HG02973 (cell line): Measurements from ENCODE around the gene SRSF4.
"Not testable (repeated sequence)": the region's sequence is repeated elsewhere in the genome, so short reads cannot be mapped to it uniquely, and the experiment has no call there.

Source experiments
- ATAC-seq: cut with Tn5 transposase; IDR thresholded peaks from one replicate; pipeline ENCODE4 v1.9.1; 2021; ENCODE audit warnings: moderate library complexity; ENCODE audit not compliant: unreplicated experiment

Gene SRSF4

DNA sequence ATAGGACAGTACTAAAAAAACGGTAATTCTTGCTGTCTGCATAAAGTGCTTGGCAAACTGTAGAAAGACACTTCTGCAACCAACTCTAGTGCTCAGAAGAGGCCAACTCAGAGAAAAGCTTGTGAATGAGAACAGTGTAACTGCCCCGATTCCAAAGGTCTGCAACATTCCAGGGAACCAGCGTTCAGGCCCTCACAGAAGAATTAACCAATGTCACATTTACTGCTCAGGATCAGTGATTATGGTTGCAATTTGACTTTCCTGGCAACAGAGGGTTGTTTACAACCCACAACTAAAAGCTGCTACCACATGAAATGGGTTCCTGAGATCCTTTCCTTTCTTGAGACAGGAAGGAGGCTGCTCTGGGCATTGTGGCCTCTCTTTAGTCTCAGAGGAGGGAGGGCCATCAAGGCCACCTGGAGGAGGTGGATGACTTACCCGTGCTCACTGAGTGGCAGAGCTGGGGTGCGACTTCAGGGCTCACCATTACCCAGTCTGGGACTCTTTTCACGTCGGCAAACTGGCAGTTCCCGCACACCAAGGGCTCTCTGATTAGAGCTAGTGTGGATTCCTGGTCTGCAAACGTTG lies 15.3 kb downstream of the SRSF4 start:
- no peak for ATAC-seq

DNA sequence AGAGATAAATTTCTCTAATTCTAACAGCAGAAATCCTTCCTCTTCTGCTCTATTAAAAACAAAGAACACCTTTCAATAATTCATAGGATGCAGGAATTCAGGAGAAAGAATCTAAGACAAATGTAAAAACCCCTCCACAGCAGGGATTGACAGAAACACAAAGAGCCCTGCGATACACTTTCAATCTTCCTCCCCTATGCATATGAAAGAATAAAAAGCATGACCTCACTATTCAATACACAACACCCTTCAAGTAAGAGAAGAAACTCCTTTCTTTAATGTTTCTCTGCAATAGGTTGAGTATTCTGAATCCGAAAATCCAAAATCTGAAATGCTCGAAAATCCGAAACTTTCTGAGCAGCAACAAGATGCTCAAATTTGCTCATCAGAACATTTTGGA lies 17.1 kb downstream of the SRSF4 start:
- ATAC-seq, result no peak

DNA sequence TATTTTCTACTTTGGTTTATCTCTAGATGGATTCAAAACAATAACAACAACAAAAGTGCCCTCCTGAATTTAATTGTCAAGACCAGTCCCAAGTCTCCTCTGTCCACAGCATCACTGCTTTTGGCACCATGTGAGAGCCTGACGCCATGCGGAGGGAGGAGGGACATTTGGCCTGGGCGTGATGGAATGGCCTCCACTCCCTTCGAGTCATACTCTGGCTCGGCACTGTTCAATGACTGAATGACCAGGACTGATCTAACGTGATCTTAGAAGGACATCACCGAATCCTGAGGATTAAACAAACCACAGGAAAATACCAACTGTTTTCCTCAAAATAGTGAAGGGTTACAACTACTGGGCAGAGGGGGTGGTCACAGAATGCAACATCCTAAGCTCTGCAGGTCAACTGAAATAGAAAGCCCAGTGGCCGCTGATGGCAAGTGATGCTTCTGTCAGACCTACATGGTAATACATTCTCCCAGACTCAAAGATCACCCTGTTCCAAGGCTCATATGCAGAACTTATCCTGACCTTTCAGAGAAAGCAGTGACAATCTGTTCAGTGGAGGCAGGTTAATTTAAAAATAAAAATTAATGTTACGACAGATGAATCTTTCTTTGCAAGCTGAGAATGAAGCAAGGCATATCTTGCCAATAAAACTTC lies 19.1 kb downstream of the SRSF4 start:
- ATAC-seq, result no peak

DNA sequence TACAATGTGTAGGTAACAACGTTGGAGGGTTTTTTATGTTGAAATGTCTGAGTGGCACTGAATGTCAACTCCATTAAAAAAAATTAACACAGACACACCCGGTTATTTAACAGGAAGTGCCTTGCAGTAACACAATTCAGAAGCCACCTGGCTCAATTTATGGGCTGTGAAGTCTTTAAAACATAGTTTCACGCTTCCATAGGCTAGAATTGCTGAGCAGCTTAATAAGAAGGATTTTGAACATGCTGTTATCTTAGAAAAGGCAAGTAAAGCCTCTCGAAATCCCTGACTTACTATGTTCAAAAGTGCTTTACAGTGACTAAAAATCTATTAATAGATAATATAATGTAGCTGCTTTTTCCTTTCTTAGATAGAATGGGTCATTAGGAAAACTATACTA lies 19.7 kb downstream of the SRSF4 start:
- ATAC-seq, result no peak

DNA sequence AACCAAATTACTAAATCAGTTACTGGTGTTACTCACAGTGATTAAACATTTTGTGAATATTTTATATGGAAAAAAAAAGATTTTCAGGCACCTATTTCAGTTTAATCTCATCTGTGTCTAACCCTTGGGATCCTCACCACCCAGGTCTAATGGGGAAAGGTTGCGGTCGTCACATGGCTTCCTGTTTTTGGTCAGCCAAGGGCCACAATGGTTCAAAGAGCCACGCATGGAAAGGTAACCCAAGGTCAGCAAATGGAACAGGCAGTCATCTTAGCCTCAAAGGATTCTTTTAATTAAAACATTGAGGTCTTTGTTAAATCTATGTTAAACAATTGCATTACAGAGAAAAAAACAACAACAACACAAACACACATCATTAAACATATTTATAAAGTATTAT lies 21.9 kb downstream of the SRSF4 start:
- no peak for ATAC-seq

DNA sequence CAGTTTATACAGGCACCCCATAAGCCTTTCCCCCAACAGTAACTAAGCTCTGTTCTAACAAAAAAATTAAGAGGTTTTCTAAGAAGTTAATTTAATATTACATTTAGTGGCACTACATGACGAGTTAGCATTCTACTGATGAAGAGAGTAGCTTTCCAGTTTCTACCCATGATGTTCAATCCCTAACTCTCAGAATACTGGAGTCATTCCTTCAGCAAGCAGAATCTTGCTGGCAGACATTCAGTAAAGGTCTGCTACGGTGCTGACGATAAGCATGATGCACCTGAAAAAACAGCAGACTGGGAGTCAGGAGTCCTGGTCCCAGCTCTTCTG lies 24.5 kb downstream of the SRSF4 start:
- ATAC-seq, result no peak

DNA sequence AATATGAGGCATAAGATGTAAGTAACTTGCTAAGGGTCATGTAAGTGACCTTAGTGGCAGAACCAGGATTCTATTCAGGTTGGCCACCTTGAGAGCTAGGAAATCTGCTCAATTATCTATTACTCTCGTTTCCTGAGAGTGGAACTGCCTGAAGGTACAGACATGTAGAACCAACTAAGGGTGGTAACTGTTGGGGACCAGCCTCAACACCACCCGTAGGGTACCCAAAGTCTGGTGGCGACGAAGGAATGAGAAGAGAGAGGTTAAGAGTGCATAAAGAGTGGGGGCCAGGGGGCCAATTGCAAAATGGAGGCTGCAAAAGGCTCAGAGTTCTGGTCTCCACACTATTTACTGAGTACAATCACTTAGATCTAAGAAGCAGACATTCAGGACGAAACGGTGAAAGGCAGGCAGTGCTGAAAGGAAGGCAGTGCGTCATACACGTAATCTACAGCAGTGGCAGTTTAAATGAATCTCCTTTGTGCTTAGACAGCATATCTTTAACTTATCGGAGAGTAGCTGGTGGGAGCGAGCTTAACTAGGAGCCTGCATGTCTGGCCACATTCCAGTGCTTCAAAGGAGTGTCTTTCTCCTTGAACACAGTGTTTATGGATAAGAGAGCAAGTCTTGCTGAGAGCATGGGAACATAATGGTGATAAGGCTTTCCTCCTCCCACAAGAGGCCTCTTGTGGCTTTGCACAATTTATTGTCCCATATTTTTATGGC lies 25.0 kb downstream of the SRSF4 start:
- ATAC-seq, result no peak

DNA sequence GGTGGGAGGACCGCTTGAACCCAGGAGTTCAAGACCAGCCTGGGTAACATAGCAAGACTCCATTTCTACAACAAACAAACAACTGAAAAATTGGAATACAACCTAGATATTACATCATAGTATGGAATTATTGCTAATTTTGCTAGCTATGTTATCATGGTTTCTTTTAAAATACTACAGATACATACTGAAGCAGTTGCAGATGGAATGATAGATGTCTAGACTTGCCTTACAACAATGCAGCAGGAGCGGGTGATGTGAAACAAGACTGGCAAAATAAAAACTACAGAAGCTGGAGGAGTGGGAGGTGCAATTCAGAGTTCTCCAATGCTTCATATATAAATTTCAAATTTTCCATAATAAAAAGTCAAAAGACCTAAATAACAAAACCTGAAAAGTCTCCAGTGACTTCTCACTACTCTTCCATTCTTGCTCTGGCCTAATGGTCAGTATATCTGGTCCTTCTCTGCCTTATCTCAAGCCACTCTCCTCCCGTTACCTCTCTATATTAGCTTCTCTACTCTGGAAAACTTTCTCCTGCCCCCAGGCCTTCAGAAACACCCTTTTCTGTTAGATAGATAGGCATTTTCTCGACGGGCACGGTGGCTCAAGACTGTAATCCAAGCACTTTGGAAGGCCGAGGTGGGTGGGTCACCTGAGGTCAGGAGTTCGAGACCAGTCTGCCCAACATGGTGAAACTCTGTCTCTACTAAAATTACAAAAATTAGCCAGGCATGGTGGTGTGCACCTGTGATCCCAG lies 29.5 kb downstream of the SRSF4 start:
- ATAC-seq, result no peak

DNA sequence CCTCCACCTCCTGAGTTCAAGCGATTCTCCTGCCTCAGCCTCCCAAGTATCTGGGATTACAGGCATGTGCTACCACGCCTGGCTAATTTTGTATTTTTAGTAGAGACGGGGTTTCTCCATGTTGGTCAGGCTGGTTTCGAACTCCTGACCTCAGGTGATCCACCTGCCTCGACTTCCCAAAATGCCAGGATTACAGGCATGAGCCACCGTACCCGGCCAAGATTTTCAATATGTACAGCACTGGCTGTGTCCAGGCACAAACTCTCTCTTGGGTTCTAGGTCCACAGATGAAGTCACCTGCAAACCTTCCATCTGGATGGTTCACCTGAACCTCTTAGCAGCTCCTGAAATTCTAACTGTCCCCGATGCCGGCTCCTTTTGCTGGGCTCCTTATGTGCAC lies 31.4 kb downstream of the SRSF4 start:
- ATAC-seq, result not testable (repeated sequence)

DNA sequence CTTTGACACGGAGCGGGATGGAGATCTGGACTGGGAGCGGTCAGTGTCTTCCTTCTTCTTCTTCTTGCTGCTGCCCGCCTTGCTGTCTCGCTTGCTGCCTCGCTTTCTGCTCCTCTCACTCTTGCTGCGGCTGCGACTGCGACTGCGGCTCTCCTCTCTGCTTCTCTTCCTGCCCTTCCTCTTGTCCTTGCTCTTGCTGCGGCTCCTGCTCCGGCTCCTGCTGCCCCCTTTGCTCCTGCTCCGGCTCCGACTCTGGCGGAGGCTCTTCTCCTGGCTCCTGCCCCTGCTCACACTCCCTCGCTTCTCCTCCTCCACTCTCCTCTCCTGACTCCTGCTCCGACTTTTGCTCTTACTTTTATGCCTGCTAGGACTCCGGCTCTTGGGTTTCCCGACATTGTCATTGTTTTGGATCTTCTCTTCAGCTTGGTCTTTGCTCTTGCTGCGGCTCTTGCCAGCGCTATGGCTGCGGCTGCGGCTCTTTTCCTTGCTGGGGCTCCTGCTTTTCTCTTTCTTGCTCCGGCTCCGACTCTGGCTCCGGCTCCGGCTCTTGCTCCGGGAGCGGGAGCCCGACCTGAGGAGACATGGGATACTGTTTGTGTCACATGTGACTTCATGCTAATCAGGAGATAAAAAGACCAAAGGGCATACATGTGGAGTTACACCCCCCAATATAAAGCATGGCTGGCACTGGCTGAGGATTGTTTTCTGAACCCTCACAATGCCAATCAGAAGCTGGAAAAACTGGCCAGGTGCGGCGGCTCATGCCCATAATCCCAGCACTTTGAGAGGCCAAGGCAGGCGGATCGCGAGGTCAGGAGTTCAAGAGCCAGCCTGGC lies 32.8 kb downstream of the SRSF4 start:
- ATAC-seq, result no peak

DNA sequence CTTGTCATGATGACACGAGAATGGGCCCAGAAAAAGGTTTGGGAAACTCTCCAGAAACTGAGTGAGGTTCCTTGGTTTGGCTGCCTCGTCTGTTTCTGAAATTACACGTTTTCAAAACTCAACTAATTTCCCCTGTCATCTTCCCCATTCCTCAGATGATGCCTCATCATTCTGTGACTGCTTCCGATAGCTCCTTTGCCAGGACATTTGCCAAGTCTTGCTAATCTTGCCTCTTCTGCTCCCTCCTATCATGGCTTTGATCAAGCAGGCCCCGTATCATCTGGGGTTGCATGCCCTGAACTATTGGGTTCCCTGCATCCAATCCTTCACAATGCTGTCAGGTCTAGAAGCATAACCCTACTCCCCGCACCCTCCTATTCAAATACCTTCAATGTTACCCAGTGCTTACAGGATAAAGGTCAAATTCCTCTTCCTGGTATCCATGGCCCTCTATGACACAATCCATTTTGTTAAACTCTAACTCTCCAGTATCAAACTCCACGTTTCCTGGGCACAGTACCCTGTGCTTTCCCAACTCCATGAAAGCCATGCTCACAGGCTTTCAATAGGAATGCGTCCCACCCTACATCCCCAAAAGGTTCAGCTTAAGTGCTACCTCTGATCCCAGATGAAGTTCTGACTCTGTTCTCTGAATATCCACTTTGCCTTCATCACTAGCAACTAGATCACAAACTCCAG lies 35.8 kb downstream of the SRSF4 start:
- no peak for ATAC-seq

DNA sequence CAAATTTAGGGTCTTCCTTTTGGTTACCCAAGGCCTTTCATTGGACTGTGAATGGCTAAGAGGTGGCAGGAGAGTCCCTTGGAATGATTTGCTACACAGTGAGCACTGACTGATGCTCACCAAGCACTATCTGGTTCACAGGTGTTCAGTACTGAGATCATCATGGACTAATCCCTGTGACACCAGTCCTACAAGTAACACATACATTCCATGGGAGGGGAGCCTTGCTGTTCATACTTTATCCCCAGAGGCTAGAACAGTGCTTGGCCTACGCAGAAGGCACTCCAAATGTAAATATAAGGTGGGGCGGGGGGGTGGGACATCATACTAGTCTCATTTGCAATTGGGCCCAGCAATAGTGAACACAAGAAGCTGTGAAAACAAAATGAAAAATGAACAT lies 37.5 kb downstream of the SRSF4 start:
- no peak for ATAC-seq

DNA sequence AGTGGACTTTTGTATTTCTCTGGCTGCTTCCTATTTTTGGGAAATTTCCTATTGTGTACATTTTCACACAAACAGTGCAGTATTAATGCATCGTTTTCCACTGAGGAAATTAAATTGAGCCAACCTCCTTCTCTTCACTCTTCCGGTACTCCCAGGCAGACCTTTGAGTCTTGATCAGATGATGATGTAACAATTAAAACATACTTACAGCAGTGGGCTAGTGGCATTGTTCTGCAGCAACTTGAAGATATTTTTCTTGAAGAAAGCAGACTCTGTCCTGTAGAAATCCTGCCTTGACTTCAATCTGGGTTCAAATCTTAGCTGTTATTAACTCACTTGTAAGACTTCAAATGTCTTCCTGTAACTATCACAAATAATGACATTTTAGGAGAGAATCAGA lies 39.0 kb downstream of the SRSF4 start:
- ATAC-seq, result no peak

DNA sequence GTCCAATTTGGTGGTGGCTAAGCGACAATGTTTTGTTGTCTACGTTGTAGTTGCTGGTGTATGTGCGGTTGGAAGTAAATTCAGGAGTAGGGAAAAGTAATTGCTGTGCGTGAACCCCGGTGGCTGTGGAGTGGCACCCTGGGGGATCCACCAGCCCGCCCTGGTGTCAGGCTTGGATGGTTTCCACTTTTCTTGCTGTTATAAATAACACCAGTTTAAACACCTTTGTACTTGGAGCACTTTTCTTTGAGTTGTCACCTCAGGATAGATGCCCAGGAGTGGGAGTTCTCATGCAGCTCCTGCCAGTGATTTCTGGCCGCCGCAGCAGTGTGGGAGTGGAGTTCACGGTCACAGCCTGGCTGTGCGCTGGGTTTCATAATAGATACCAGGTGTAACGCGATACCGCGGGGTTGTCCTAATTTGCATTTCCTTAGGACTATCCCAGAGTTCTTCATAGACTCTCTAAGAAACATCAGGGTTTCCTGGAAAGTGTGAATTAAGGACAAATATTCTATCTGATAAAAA lies 45.2 kb downstream of the SRSF4 start:
- ATAC-seq, result no peak

DNA sequence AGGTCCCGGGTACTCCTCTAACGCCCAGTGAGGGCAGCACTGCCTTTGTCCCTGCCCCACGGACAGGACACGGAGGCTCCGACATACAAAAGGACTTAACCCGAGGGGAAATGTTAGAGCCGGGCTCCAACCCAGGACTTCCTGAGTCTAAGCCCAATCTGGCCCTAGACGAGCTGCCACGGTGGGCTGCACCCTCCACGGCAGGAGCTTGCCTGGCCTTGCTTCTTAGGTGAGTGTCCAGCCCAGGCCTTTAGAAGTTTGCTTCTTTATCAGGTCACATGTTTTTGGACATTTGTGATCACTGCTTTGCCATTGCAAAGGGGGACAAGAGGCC lies 47.0 kb downstream of the SRSF4 start:
- no peak for ATAC-seq

DNA sequence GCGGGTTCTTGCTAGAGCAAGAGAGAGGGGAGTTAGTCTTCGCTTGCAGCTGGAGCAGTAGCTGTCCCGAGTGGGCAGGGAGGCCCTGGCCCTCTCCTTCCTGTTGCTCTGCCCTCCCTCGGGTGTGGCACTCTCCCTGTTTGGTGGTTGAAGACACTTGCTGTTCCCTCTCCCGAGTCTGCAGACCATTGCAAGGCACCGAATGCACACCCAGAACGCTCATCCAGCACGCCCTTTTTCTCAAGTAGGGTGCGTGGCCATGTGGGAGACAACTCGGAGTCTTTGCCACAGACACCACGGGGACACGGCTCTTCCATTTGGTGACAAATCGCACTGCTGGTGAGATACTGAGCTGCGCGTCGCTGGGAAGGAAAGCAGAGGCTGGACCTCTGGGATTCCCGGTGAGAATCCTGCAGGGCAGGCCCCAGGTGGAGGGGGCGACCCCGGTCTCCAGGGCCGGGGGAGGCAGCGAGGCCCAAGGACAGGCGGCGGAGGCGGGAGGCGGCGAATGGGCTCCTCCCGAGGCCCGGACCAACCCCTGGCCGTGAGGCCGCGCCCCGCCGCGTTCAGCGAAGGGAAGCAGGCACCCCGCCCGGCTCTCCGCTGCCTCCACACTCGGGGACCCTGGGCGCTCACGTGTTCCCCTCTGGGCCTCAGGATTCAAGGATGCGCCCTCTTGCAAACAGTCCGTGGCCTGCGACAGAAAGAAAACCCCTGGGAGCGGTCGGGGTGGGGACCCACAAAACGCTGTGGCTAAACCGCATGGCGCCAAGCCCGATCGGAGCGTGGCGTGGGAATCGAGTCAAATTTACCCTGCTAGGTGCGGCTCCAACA lies 47.6 kb downstream of the SRSF4 start:
- ATAC-seq, result no peak

DNA sequence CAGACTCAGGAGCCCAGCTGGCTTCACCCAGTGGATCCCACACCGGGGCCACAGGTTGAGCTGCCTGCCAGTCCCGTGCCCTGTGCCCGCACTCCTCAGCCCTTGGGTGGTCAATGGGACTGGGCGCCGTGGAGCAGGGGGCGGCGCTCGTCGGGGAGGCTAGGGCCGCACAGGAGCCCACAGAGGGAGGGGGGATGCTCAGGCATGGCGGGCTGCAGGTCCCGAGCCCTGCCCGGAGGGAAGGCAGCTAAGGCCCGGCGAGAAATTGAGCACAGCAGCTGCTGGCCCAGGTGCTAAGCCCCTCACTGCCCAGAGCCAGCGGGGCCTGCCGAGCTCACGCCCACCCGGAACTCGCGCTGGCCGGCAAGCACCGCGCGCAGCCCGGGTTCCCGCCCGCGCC lies 50.6 kb downstream of the SRSF4 start:
- ATAC-seq, result not testable (repeated sequence)

DNA sequence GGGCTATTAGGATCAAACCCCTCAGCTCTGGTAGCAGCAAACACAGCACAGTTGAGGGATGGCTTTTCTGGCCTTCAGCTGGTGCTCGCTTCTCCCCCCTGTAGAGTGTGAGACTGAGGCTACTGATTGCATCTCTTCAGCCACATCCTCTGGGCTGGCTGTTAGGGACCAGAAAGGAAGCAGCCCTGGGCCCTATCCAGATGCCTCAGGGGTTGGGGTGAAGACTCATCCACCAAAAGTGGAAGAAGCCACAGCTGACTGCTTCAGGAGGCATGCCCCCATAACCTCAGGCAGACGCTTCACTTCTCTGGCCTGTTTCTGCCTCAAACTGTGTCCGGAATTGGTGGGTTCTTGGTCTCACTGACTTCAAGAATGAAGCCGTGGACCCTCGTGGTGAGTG lies 51.8 kb downstream of the SRSF4 start:
- no peak for ATAC-seq

DNA sequence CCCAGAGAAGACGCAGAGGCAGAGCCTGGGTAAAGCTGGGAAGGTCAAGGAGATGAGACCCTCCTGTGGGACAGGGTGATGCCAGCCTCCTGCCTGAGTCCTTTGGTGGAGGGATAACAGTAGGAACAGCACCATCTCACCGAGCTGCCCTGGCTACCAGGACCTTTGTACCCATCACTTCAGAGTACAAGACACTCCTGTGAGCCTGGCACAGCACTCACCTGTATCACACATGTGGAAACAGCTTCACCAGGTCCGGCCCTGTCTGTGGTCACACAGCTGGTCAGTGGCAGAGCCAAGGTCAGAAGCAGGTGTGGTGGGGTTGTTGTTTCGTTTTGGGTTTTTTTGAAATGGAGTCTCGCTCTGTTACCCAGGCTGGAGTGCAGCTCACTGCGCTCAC lies 53.0 kb downstream of the SRSF4 start:
- no peak for ATAC-seq
